Stimulated activated naive B cell treated with anti-CD40 and anti-IgM and Interleukin-4, amounts not matched to agents 10 μg/mL and 1 μg/mL and 100 μg/mL, for 72 hours (primary cell): ENCODE measurements around the gene MEAK7.

Experiments used
- ATAC-seq, 2 donors: fragments of 150-1000 bp; cut with Tn5 transposase; replicated peaks; 2 replicates each; pipeline ENCODE4 v1.10.0; 2021; ENCODE audit warnings: moderate library complexity in 1 of 2
- DNase-seq: peaks from one replicate; pipeline ENCODE4 v3.0.0; 2021
- H3K27ac Mint-ChIP-seq: one replicate; pipeline ENCODE4 v1.8.0; 2022; ENCODE audit warnings: mild to moderate bottlenecking, mixed read lengths
- H3K27me3 Mint-ChIP-seq, 2 donors: one replicate each; pipeline ENCODE4 v1.8.0; 2022; ENCODE audit warnings: mixed read lengths in 2 of 2
- H3K36me3 Mint-ChIP-seq, 2 donors: one replicate each; pipeline ENCODE4 v1.8.0; 2022; ENCODE audit warnings: mixed read lengths in 2 of 2, mild to moderate bottlenecking in 1 of 2
- H3K4me1 Mint-ChIP-seq, 2 donors: one replicate each; pipeline ENCODE4 v1.8.0; 2022; ENCODE audit warnings: mixed read lengths in 2 of 2, mild to moderate bottlenecking in 1 of 2
- H3K4me3 Mint-ChIP-seq, 2 donors: one replicate each; pipeline ENCODE4 v1.8.0; 2022; ENCODE audit warnings: mild to moderate bottlenecking in 2 of 2, mixed read lengths in 2 of 2, moderate library complexity in 1 of 2
- H3K9me3 Mint-ChIP-seq, 2 donors: one replicate each; pipeline ENCODE4 v1.8.0; 2022; ENCODE audit warnings: mixed read lengths in 2 of 2, mild to moderate bottlenecking in 1 of 2

Gene MEAK7

GRCh38 chr16:84498859-84499620 lies 5.4 kb downstream of the MEAK7 start:
- peaks cover 3 to 5% of the 10 kb centered on the region in 2 donors for H3K9me3 Mint-ChIP-seq
- no peak overlapping the region for H3K4me3 Mint-ChIP-seq
- H3K4me1 Mint-ChIP-seq, result peaks cover 4 to 16% of the 10 kb centered on the region in 2 donors
- ATAC-seq (no peak), DNase-seq (no peak)
- H3K36me3 Mint-ChIP-seq, result peaks cover 25 to 43% of the 10 kb centered on the region in 2 donors
- no peak overlapping the region for H3K27ac Mint-ChIP-seq
- H3K27me3 Mint-ChIP-seq, result no peaks in the 10 kb centered on the region

GRCh38 chr16:84498223-84498610 lies 6.2 kb downstream of the MEAK7 start:
- DNase-seq, result no peak
- Mint-ChIP-seq H3K4me1 (peaks cover 0 to 8% of the 10 kb centered on the region in 2 donors), H3K27me3 (no peaks in the 10 kb centered on the region), H3K4me3 (no peak overlapping the region), H3K9me3 (peaks cover 3 to 7% of the 10 kb centered on the region in 2 donors), H3K36me3 (peaks cover 26 to 50% of the 10 kb centered on the region in 2 donors), H3K27ac (no peak overlapping the region)
- no peak for ATAC-seq

GRCh38 chr16:84497418-84498222 lies 6.8 kb downstream of the MEAK7 start:
- peaks cover 30 to 55% of the 10 kb centered on the region in 2 donors for H3K36me3 Mint-ChIP-seq
- no peak for DNase-seq
- H3K4me3 Mint-ChIP-seq, result no peak overlapping the region
- peaks cover 0 to 6% of the 10 kb centered on the region in 2 donors for H3K4me1 Mint-ChIP-seq
- H3K27ac Mint-ChIP-seq, result no peak overlapping the region
- H3K27me3 Mint-ChIP-seq, result no peaks in the 10 kb centered on the region
- no peak for ATAC-seq
- H3K9me3 Mint-ChIP-seq, result peaks cover 3 to 9% of the 10 kb centered on the region in 2 donors

- Mint-ChIP-seq H3K27me3 (no peaks in the 10 kb centered on the region), H3K4me3 (no peak overlapping the region), H3K36me3 (peaks cover 30 to 55% of the 10 kb centered on the region in 2 donors), H3K9me3 (peaks cover 3 to 9% of the 10 kb centered on the region in 2 donors), H3K27ac (no peak overlapping the region), H3K4me1 (peaks cover 0 to 6% of the 10 kb centered on the region in 2 donors)
- ATAC-seq (no peak), DNase-seq (no peak)
These were observed 7.5 kb downstream of the MEAK7 start for GRCh38 chr16:84496991-84497390.

GRCh38 chr16:84495506-84495905 lies 9.0 kb downstream of the MEAK7 start:
- no peak overlapping the region for H3K4me3 Mint-ChIP-seq
- no peak overlapping the region for H3K27ac Mint-ChIP-seq
- no peak for DNase-seq
- H3K27me3 Mint-ChIP-seq, result no peaks in the 10 kb centered on the region
- no peaks in the 10 kb centered on the region for H3K4me1 Mint-ChIP-seq
- peaks cover 38 to 67% of the 10 kb centered on the region in 2 donors for H3K36me3 Mint-ChIP-seq
- H3K9me3 Mint-ChIP-seq, result peaks cover 3 to 9% of the 10 kb centered on the region in 2 donors
- no peak for ATAC-seq

- peaks cover 48 to 49% of the 10 kb centered on the region in 2 donors for H3K36me3 Mint-ChIP-seq
These were observed 15.3 kb downstream of the MEAK7 start for GRCh38 chr16:84489131-84489530.

GRCh38 chr16:84487358-84487757 lies 17.1 kb downstream of the MEAK7 start:
- Mint-ChIP-seq H3K27ac (no peak overlapping the region), H3K4me1 (peaks cover 0 to 10% of the 10 kb centered on the region in 2 donors)
- no peak for ATAC-seq

More at GRCh38 chr16:84489131-84489530, 15.3 kb downstream of the MEAK7 start:
- DNase-seq, result no peak
- H3K27ac Mint-ChIP-seq, result no peak overlapping the region
- H3K4me3 Mint-ChIP-seq, result no peak overlapping the region
- ATAC-seq, result no peak
- peaks cover 0 to 4% of the 10 kb centered on the region in 2 donors for H3K9me3 Mint-ChIP-seq
- no peaks in the 10 kb centered on the region for H3K27me3 Mint-ChIP-seq
- H3K4me1 Mint-ChIP-seq, result no peaks in the 10 kb centered on the region

GRCh38 chr16:84486551-84487235 lies 17.8 kb downstream of the MEAK7 start:
- peaks cover 40 to 43% of the 10 kb centered on the region in 2 donors for H3K36me3 Mint-ChIP-seq
- no peak overlapping the region for H3K4me3 Mint-ChIP-seq
- H3K27me3 Mint-ChIP-seq, result no peaks in the 10 kb centered on the region
- H3K4me1 Mint-ChIP-seq, result peaks cover 0 to 17% of the 10 kb centered on the region in 2 donors
- no peak for DNase-seq
- no peak overlapping the region for H3K27ac Mint-ChIP-seq
- no peaks in the 10 kb centered on the region for H3K9me3 Mint-ChIP-seq
- ATAC-seq, result no peak

More at GRCh38 chr16:84487358-84487757, 17.1 kb downstream of the MEAK7 start:
- H3K27me3 Mint-ChIP-seq, result no peaks in the 10 kb centered on the region
- DNase-seq, result no peak
- peaks cover 40 to 44% of the 10 kb centered on the region in 2 donors for H3K36me3 Mint-ChIP-seq
- H3K9me3 Mint-ChIP-seq, result no peaks in the 10 kb centered on the region
- H3K4me3 Mint-ChIP-seq, result no peak overlapping the region

- ATAC-seq (no peak), DNase-seq (no peak)
- Mint-ChIP-seq H3K4me1 (peaks cover 0 to 21% of the 10 kb centered on the region in 2 donors), H3K27me3 (no peaks in the 10 kb centered on the region), H3K9me3 (no peaks in the 10 kb centered on the region), H3K27ac (no peak overlapping the region), H3K36me3 (peaks cover 34 to 40% of the 10 kb centered on the region in 2 donors), H3K4me3 (no peak overlapping the region)
These were observed 18.3 kb downstream of the MEAK7 start for GRCh38 chr16:84486126-84486525.

GRCh38 chr16:84485255-84486010 lies 19.0 kb downstream of the MEAK7 start:
- Mint-ChIP-seq H3K36me3 (peaks cover 27 to 34% of the 10 kb centered on the region in 2 donors), H3K27ac (no peak overlapping the region), H3K9me3 (no peaks in the 10 kb centered on the region), H3K27me3 (no peaks in the 10 kb centered on the region), H3K4me1 (peaks cover 0 to 21% of the 10 kb centered on the region in 2 donors), H3K4me3 (no peak overlapping the region)
- DNase-seq (no peak), ATAC-seq (no peak)

GRCh38 chr16:84484579-84485254 lies 19.7 kb downstream of the MEAK7 start:
- ATAC-seq (no peak), DNase-seq (no peak)
- Mint-ChIP-seq H3K9me3 (no peaks in the 10 kb centered on the region), H3K4me1 (peaks cover 0 to 21% of the 10 kb centered on the region in 2 donors), H3K36me3 (peaks cover 26 to 29% of the 10 kb centered on the region in 2 donors), H3K27ac (no peak overlapping the region), H3K27me3 (no peaks in the 10 kb centered on the region), H3K4me3 (no peak overlapping the region)

GRCh38 chr16:84483882-84484565 lies 20.4 kb downstream of the MEAK7 start:
- DNase-seq (no peak), ATAC-seq (no peak)
- Mint-ChIP-seq H3K4me3 (no peak overlapping the region), H3K27me3 (no peaks in the 10 kb centered on the region), H3K9me3 (no peaks in the 10 kb centered on the region), H3K27ac (no peak overlapping the region), H3K36me3 (peaks cover 28% of the 10 kb centered on the region in 2 donors), H3K4me1 (peaks cover 0 to 21% of the 10 kb centered on the region in 2 donors)
